GM19328 (cell line): ENCODE measurements around the gene ECI1.
"Not testable (repeated sequence)": the region's sequence is repeated elsewhere in the genome, so short reads cannot be mapped to it uniquely, and the experiment has no call there.

Source experiments
- ATAC-seq: cut with Tn5 transposase; IDR thresholded peaks from one replicate; pipeline ENCODE4 v1.9.1; 2021; ENCODE audit warnings: mild to moderate bottlenecking, moderate library complexity; ENCODE audit not compliant: unreplicated experiment

ECI1 gene

DNA sequence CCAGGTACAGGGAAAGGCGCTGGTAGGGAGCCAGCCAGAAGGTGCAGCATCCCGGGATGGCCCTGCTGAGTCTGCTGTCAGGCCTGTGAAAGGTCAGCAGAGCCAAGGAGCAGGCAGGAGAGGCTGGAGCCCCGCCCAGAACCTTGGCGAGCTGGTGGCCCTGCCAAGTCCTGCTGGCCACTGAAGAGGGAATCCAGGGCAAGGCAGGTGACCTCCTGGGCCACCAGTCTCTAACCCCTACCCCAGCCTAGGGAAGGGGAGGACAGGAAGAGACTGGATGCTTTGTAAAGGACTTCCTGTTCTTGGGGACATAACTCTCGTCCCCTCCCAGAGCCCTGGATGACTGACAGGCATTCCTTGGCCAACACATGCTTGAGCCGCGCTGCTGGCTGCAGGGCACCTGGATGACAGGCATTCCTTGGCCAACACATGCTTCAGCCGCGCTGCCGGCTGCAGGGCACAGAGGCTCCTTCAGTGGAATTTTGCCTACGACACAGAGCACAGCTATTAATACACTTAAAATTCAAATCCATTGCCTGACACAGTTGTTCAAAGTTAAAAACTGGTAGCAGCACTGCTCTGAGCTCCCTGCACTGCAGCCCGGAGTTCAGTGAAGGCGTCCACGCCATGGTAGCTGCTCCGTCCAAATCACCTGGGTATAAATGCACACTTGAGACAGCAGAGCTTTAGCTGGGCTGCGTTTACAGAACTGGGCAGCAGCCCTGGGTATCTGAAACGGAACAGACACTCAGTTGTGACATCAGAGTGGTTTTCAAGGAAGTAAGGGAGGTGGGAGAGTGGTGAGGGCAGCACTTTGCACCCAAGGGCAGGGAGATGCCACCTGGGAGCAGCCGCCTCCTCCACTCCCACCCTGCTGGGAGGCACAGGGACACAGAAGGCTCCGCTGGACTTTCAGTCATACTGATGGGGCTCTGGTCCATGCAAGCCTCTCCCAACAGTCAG is 38.7 kb downstream of the ECI1 start:
- no peak for ATAC-seq

DNA sequence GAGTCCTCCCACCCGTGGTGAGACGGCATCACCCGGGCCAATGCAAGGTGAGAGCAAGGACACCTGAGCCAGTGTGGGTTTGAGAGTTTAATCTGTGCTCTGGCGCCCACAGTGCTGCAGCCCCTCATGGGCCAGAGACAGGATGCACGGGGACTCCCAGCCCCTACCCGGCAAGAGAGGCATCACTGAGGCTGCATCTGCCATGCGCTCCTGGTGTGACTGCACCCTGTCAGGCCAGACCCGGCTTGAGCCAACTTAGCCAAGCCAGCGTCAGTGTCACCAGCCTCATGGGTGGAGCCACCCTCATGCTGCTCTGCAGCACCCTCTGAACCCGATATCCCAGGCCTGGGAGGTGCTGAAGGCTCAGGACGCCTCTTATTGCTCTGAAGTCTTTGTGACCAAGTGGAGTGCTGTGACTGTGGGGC is 39.5 kb downstream of the ECI1 start:
- ATAC-seq: no peak

GRCh38 chr16:2210386-2211365 is 40.7 kb downstream of the ECI1 start, which contains the start of gene BRICD5:
TSS of gene BRICD5 (minus strand) at chr16:2210863. CDS start at chr16:2210833, 30 bp downstream.
- ATAC-seq: no peak

GRCh38 chr16:2210009-2210332 is 41.4 kb downstream of the ECI1 start:
- ATAC-seq: no peak

DNA sequence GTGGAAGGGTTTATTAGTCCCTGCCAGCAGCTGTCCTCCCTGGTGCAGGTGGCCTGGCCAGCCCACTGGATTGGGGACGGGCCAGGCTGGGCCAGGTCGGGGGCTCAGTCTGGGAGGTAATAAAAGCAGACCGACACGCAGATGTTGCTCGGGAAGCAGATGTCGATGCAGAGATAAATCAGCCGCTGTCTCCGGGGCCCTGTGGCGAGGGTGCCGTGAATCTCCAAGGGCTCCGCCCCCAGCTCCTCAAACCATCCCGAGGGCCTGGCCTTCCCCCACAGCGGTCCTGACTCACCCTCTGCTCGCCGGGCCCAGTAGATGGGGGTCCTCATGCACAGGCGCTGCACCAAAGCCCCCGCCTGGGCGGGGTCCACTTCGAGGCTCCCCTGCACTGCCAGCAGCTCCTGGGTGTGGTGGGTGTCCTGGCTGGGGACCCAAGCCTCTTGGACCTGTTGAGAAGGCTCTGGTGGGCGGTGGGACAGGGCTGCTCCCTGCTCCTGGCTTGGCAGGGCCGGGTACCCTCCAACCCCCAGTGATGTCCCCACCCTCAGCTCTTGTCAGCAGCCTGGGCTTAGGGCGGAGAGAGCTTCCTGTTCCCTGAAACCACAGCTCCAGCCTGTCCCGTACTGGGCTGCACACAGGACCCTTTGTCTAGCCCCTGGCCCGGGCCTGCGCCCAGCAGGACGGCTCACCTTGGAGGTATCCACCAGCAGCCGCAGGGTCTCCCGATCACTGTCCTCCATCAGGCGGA is 42.0 kb downstream of the ECI1 start:
- no peak for ATAC-seq

- ATAC-seq: no peak
These were observed 42.6 kb downstream of the ECI1 start for GRCh38 chr16:2208772-2209171.

DNA sequence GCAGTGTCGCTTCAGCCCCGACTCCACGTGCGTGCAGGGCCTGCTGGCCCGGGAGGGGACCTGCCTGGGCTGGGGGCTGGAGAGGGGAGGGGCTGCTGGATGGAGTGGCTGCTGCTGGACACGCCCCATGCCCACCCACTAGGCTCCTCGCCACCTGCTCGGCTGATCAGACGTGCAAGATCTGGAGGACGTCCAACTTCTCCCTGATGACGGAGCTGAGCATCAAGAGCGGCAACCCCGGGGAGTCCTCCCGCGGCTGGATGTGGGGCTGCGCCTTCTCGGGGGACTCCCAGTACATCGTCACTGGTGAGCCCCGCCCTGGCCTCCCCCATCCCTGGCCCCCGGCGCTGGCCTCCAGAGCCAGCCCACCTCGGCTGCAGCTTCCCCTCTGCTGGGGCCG is 43.1 kb downstream of the ECI1 start:
- no peak for ATAC-seq

GRCh38 chr16:2207872-2208271 is 43.5 kb downstream of the ECI1 start:
- no peak for ATAC-seq

- no peak for ATAC-seq
These were observed 44.5 kb downstream of the ECI1 start for GRCh38 chr16:2206780-2207433.

GRCh38 chr16:2206420-2206779 is 45.0 kb downstream of the ECI1 start:
- ATAC-seq: no peak

DNA sequence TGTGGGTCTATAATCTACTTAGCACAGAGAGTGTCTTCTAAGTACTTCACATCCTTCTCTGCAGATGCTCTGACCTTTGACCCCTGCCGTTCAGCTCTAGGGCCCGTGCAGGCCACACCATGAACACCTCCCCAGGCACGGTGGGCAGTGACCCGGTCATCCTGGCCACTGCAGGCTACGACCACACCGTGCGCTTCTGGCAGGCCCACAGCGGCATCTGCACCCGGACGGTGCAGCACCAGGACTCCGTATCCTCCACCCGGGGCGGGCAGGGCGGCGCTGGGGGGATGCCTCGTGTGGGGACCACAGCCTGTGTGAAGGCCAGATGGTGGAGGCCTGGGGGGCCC is 45.4 kb downstream of the ECI1 start:
- no peak for ATAC-seq

GRCh38 chr16:2205104-2205966 is 46.1 kb downstream of the ECI1 start, which contains the start of gene MLST8:
TSS of gene MLST8 (plus strand) at chr16:2205454. CDS start at chr16:2206086, 632 bp downstream.
- peak; percentile 80 for ATAC-seq

GRCh38 chr16:2204416-2205103 is 46.8 kb downstream of the ECI1 start:
- ATAC-seq: no peak

GRCh38 chr16:2203119-2203688 is 48.2 kb downstream of the ECI1 start:
- not testable (repeated sequence) for ATAC-seq

GRCh38 chr16:2200313-2200712 is 51.1 kb downstream of the ECI1 start:
- ATAC-seq: no peak

DNA sequence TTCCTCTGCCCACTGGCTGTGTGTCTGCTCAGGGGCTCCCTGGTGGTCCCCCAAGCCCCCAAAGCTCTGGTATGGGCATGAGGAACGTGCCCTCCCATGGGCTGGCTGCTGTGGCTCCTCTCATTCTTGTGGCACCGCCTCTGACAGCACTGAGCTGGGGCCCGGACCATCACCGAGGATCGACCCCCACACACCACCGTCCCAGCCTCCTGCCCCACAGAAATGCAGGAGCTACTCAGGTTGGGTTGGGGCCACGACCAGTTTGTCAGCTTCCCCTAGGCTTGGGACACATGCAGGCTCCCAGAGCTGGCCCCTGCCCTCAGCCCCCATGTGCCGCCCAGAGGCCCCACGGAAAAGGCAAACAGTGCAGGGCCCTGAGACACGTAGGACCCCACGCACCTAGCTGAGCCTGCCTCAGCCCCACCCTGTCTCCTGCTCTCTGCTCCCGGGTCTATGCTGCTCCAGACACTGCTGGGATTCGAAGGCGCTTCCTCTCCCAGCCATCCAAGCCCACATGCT is 51.7 kb downstream of the ECI1 start:
- ATAC-seq: no peak

- ATAC-seq: no peak
These were observed 52.3 kb downstream of the ECI1 start for GRCh38 chr16:2199095-2199494.

GRCh38 chr16:2198283-2198682 is 53.1 kb downstream of the ECI1 start:
- no peak for ATAC-seq
